H9 (cell line): ENCODE measurements around the gene C20orf204. TPM values are rescaled to one million over a fixed set of nuclear protein-coding genes. Genes with fewer than 3 reads are reported as not detected.

Source experiments
- DNase-seq: peaks from one replicate; pipeline ENCODE4 v3.0.0-alpha.2; 2017
- H2AFZ ChIP-seq: one replicate; pipeline ENCODE4 v1.6.1; 2013; ENCODE audit warnings: mild to moderate bottlenecking, low read length, control low read depth, moderate library complexity
- H2AK5ac ChIP-seq: 2 replicates; pipeline ENCODE4 v1.6.1; 2013; ENCODE audit warnings: low read length, control low read depth, mixed read lengths; ENCODE audit not compliant: insufficient read length
- H2BK120ac ChIP-seq: one replicate; pipeline ENCODE4 v1.6.1; 2013; ENCODE audit warnings: low read depth, mild to moderate bottlenecking, low read length, control low read depth, inconsistent platforms; ENCODE audit not compliant: poor library complexity, severe bottlenecking
- H2BK12ac ChIP-seq: 2 replicates; pipeline ENCODE4 v1.6.1; 2013; ENCODE audit warnings: low read length, control low read depth, mixed read lengths, low read depth; ENCODE audit not compliant: insufficient read length
- H2BK15ac ChIP-seq: 2 replicates; pipeline ENCODE4 v1.6.1; 2013; ENCODE audit warnings: low read depth, low read length, control low read depth
- H2BK20ac ChIP-seq: one replicate; pipeline ENCODE4 v1.6.1; 2013; ENCODE audit warnings: low read depth, mild to moderate bottlenecking, low read length, control low read depth, inconsistent platforms; ENCODE audit not compliant: poor library complexity, severe bottlenecking
- H2BK5ac ChIP-seq: 2 replicates; pipeline ENCODE4 v1.6.1; 2013; ENCODE audit warnings: low read length, control low read depth, mixed read lengths; ENCODE audit not compliant: insufficient read length
- H3K14ac ChIP-seq: 2 replicates; pipeline ENCODE4 v1.6.1; 2013; ENCODE audit warnings: low read length, control low read depth; ENCODE audit not compliant: insufficient read depth
- H3K18ac ChIP-seq: 2 replicates; pipeline ENCODE4 v1.6.1; 2013; ENCODE audit warnings: low read depth, mild to moderate bottlenecking, mixed read lengths, low read length, control low read depth; ENCODE audit not compliant: insufficient read length
- H3K23ac ChIP-seq: 2 replicates; pipeline ENCODE4 v1.6.1; 2013; ENCODE audit warnings: low read length, control low read depth, mixed read lengths, low read depth; ENCODE audit not compliant: insufficient read length
- H3K23me2 ChIP-seq: 2 replicates; pipeline ENCODE4 v1.6.1; 2013; ENCODE audit warnings: low read depth, mild to moderate bottlenecking, mixed read lengths, low read length, control low read depth; ENCODE audit not compliant: insufficient read length, poor library complexity, severe bottlenecking
- H3K27ac ChIP-seq: 2 replicates; pipeline ENCODE4 v1.5.1; 2013; ENCODE audit warnings: low read length, control low read depth, mixed read lengths, low read depth; ENCODE audit not compliant: insufficient read length
- H3K27me3 ChIP-seq: 2 replicates; pipeline ENCODE4 v1.6.1; 2013; ENCODE audit warnings: low read length, control low read depth, inconsistent platforms; ENCODE audit not compliant: insufficient read depth
- H3K4ac ChIP-seq: 2 replicates; pipeline ENCODE4 v1.6.1; 2013; ENCODE audit warnings: low read depth, mild to moderate bottlenecking, control low read depth, inconsistent platforms, low read length, moderate library complexity
- H3K4me1 ChIP-seq: 2 replicates; pipeline ENCODE4 v1.6.1; 2013; ENCODE audit warnings: low read length, control low read depth, inconsistent platforms; ENCODE audit not compliant: insufficient read depth
- H3K4me2 ChIP-seq: 2 replicates; pipeline ENCODE4 v1.6.1; 2013; ENCODE audit warnings: low read length, control low read depth, mixed read lengths; ENCODE audit not compliant: insufficient read length, insufficient read depth
- H3K56ac ChIP-seq: 2 replicates; pipeline ENCODE4 v1.6.1; 2013; ENCODE audit warnings: low read depth, mild to moderate bottlenecking, mixed read lengths, low read length, control low read depth; ENCODE audit not compliant: insufficient read length
- H3K79me1 ChIP-seq: 2 replicates; pipeline ENCODE4 v1.6.1; 2013; ENCODE audit warnings: low read depth, mild to moderate bottlenecking, moderate library complexity, low read length, control low read depth, inconsistent platforms; ENCODE audit not compliant: insufficient read depth, poor library complexity, severe bottlenecking
- H3K79me2 ChIP-seq: 2 replicates; pipeline ENCODE4 v1.6.1; 2013; ENCODE audit warnings: low read length, control low read depth, inconsistent platforms; ENCODE audit not compliant: insufficient read depth
- H3K9ac ChIP-seq: 2 replicates; pipeline ENCODE4 v1.6.1; 2013; ENCODE audit warnings: low read length, control low read depth, mixed read lengths; ENCODE audit not compliant: insufficient read length; ENCODE audit errors: extremely low read depth
- H3K9me3 ChIP-seq: one replicate; pipeline ENCODE4 v1.6.1; 2013; ENCODE audit warnings: low read depth, low read length, inconsistent platforms; ENCODE audit not compliant: control insufficient read depth
- H3T11ph ChIP-seq: one replicate; pipeline ENCODE4 v1.6.1; 2013; ENCODE audit warnings: mild to moderate bottlenecking, low read length, control low read depth, inconsistent platforms
- H4K20me1 ChIP-seq: one replicate; pipeline ENCODE4 v1.6.1; 2013; ENCODE audit not compliant: control insufficient read depth, insufficient read length, insufficient read depth
- H4K5ac ChIP-seq: 2 replicates; pipeline ENCODE4 v1.6.1; 2013; ENCODE audit warnings: low read depth, mild to moderate bottlenecking, mixed read lengths, low read length, control low read depth; ENCODE audit not compliant: insufficient read length
- H4K8ac ChIP-seq: replicated peaks from 2 replicates; pipeline ENCODE4 v1.6.1; 2013; ENCODE audit warnings: low read length, control low read depth, mixed read lengths, low read depth; ENCODE audit not compliant: insufficient read length
- H4K91ac ChIP-seq: 2 replicates; pipeline ENCODE4 v1.6.1; 2013; ENCODE audit warnings: low read depth, mild to moderate bottlenecking, moderate library complexity, mixed read lengths, low read length, control low read depth; ENCODE audit not compliant: insufficient read length
- H3K27ac Mint-ChIP-seq, 3 experiments: 2 replicates in 2 of 3; 3 replicates in 1 of 3; pipeline ENCODE4 v1.8.0; 2020 to 2021; ENCODE audit warnings: mixed read lengths in 3 of 3, mild to moderate bottlenecking in 1 of 3, moderate library complexity in 1 of 3
- H3K27me3 Mint-ChIP-seq: 2 replicates; pipeline ENCODE4 v1.8.0; 2021; ENCODE audit warnings: low read depth, mild to moderate bottlenecking, moderate library complexity, mixed read lengths
- H3K36me3 Mint-ChIP-seq, 3 experiments: 2 replicates in 2 of 3; 3 replicates in 1 of 3; pipeline ENCODE4 v1.8.0; 2020 to 2021; ENCODE audit warnings: low read depth in 3 of 3, mixed read lengths in 3 of 3; ENCODE audit not compliant: insufficient read depth in 1 of 3
- H3K4me1 Mint-ChIP-seq, 2 experiments: 2 replicates each; pipeline ENCODE4 v1.8.0; 2020; ENCODE audit warnings: mixed read lengths in 2 of 2
- H3K4me3 Mint-ChIP-seq, 2 experiments: 2 replicates in 1 of 2; 3 replicates in 1 of 2; pipeline ENCODE4 v1.8.0; 2020 to 2021; ENCODE audit warnings: mild to moderate bottlenecking in 2 of 2, mixed read lengths in 2 of 2, moderate library complexity in 1 of 2
- H3K9me3 Mint-ChIP-seq, 2 experiments: 2 replicates in 1 of 2; 3 replicates in 1 of 2; pipeline ENCODE4 v1.8.0; 2020; ENCODE audit warnings: mild to moderate bottlenecking in 2 of 2, mixed read lengths in 2 of 2, moderate library complexity in 1 of 2
- CTCF ChIP-seq: fragments of 200-600 bp; sonication (generic); conservative IDR thresholded peaks from 3 replicates; pipeline ENCODE4 v1.8.0; 2021; ENCODE audit warnings: antibody characterized with exemption, mild to moderate bottlenecking
- WGBS: extraction: QIAGEN DNeasy Blood & Tissue Kit; methylation state at CpG from one replicate; pipeline ENCODE4 v1.1.7; 2013; ENCODE audit warnings: missing lambda C conversion rate, low lambda C conversion rate, mixed read lengths; ENCODE audit not compliant: insufficient read length; ENCODE audit errors: extremely low coverage; 5-methylcytosine and 5-hydroxymethylcytosine counted together
- total RNA-seq: library from RNA; stranded (reverse); gene quantifications from 2 replicates; pipeline ENCODE4 v1.2.1, GENCODE V29; 2021

Gene C20orf204
- total RNA-seq, 1 experiment from 2014 or later: 2.2 TPM

DNA sequence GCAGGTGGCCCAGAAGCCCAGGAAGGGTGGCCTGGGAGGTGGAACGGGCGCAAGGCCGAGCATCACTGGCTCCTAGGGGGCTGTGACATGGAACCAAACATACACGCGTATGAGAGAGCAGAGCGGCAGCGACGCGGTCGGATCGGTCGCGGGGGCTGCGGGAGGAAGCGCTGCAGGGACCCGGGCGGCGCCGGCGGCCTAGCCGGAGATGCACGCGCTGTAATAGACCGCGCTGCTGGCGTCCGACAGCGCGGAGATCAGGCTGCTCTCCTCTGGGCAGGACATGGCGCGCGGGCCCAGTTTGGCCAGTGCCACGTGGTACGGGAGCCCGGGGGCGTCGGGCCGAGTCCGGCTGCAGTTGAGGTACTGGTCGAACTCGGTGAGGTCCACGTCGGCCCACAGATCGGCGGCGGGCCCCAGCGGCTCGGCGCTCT lies 12.0 kb downstream of the C20orf204 start:
- no peak overlapping the region for H2BK5ac ChIP-seq
- no peak overlapping the region for H2AFZ ChIP-seq
- no peak overlapping the region for H3T11ph ChIP-seq
- no peak overlapping the region for H3K56ac ChIP-seq
- H3K9me3 ChIP-seq: no peaks in the 10 kb centered on the region
- no peak overlapping the region for H3K23ac ChIP-seq
- no peak overlapping the region for H2BK15ac ChIP-seq
- no peak overlapping the region for H3K4me2 ChIP-seq
- Mint-ChIP-seq H3K9me3 (peaks cover 0 to 3% of the 10 kb centered on the region in 2 experiments; a peak in 1 of 5 replicates), H3K36me3 (peaks cover 0 to 2% (median 0%) of the 10 kb centered on the region in 3 experiments; a peak in 2 of 7 replicates), H3K4me1 (peaks cover 12 to 21% of the 10 kb centered on the region in 2 experiments), H3K27ac (no peak overlapping the region), H3K4me3 (peak overlapping the region; percentile 19 to 63; a peak in 3 of 5 replicates), H3K27me3 (peaks cover 82% of the 10 kb centered on the region)
- peaks cover 26% of the 10 kb centered on the region; the same call in 1 of the 2 replicates for H3K27me3 ChIP-seq
- no peaks in the 10 kb centered on the region for H3K23me2 ChIP-seq
- TF ChIP-seq CTCF: no peak
- no peak overlapping the region for H4K91ac ChIP-seq
- H3K79me1 ChIP-seq: no peaks in the 10 kb centered on the region
- H2BK120ac ChIP-seq: no peak overlapping the region
- no peaks in the 10 kb centered on the region for H3K79me2 ChIP-seq
- no CpG with 5 or more reads among the region's 49 CpGs for WGBS
- H2BK12ac ChIP-seq: no peak overlapping the region
- H2AK5ac ChIP-seq: no peak overlapping the region
- no peak overlapping the region for H4K5ac ChIP-seq
- H3K9ac ChIP-seq: no peak overlapping the region
- H3K4me1 ChIP-seq: no peaks in the 10 kb centered on the region
- no peak overlapping the region for H3K18ac ChIP-seq
- H3K27ac ChIP-seq: no peak overlapping the region
- no peak overlapping the region for H3K14ac ChIP-seq
- H2BK20ac ChIP-seq: no peak overlapping the region
- peak; percentile 57 for DNase-seq
- no peak overlapping the region for H3K4ac ChIP-seq
- H4K8ac ChIP-seq: no peak overlapping the region
- no peaks in the 10 kb centered on the region for H4K20me1 ChIP-seq
